ENCODE data around the gene WNT7A. TPM values are rescaled to one million over a fixed set of nuclear protein-coding genes. Genes with fewer than 3 reads are reported as not detected.

WNT7A gene
- total and polyA plus RNA-seq, 3 donors from 2014 or later = 1.1 to 3.3 (median 1.1) TPM

DNA sequence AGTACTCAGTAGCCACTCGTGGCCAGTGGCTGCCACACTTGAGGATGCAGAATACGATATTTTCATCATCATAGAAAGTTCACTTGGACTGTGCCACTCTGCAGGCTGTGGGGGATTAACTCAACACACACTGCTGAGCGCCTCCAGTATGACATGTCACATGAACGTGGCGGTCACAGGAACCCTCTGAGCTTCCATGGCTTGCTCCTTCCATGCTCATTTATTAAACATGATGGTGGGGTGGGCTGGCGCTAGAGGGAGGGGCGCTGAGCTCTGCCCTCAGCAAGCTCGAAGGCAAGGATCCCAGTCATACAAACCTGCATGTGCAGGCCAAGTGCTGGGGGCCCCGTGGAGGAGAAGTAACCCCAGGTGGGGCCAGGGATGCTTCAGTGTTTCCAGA is 85.5 kb downstream of the WNT7A start:
- H3K4me1 ChIP-seq = no peaks in the 10 kb centered on the region
- no peak overlapping the region for H3K27ac ChIP-seq
- H3K9me3 ChIP-seq = no peaks in the 10 kb centered on the region
- intact Hi-C loops (cut with DNase I; ENCODE audit: low total_unique reads) = no loop called here
- 92 to 94% methylated on average over 8 to 9 of the region's 9 CpGs for WGBS, 2 donors
- DNase-seq = no peak
- no peak overlapping the region for H3K4me3 ChIP-seq
- H3K36me3 ChIP-seq (ENCODE audit: low read depth, missing control alignments) = no peaks in the 10 kb centered on the region
- no peak for TF ChIP-seq CTCF (IDR thresholded peaks at IDR 0.05)
- no peak for TF ChIP-seq POLR2A (IDR thresholded peaks at IDR 0.05)
- no peaks in the 10 kb centered on the region for H3K27me3 ChIP-seq

DNA sequence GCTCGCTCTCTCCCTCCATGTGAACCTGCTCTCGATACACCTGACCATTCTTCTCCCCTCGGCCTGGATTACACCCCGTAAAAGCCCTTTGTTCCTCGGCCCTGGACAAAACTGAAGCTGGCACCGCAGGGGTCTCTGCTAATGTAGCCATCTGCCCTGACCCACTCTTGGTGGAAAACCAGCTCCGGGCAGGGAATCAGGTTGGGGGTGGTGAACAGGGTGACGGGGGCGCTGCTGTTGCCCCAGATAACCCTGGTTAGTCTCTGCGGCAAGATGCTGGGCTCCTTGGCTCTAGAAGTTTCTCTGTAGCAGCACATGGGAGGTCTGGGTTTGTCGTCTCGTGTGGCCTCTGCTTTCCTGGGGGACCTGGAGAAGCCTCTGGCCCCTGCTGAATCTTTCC is 86.4 kb downstream of the WNT7A start:
- intact Hi-C loops (cut with DNase I; ENCODE audit: low total_unique reads) = no loop called here
- no peak overlapping the region for H3K27ac ChIP-seq
- H3K9me3 ChIP-seq = no peaks in the 10 kb centered on the region
- no peak overlapping the region for H3K4me3 ChIP-seq
- 80 to 87% methylated on average over 12 of the region's 12 CpGs for WGBS, 2 donors
- H3K36me3 ChIP-seq (ENCODE audit: low read depth, missing control alignments) = no peaks in the 10 kb centered on the region
- DNase-seq = no peak
- no peaks in the 10 kb centered on the region for H3K4me1 ChIP-seq
- TF ChIP-seq POLR2A (IDR thresholded peaks at IDR 0.05) = no peak
- no peak for TF ChIP-seq CTCF (IDR thresholded peaks at IDR 0.05)
- no peaks in the 10 kb centered on the region for H3K27me3 ChIP-seq

DNA sequence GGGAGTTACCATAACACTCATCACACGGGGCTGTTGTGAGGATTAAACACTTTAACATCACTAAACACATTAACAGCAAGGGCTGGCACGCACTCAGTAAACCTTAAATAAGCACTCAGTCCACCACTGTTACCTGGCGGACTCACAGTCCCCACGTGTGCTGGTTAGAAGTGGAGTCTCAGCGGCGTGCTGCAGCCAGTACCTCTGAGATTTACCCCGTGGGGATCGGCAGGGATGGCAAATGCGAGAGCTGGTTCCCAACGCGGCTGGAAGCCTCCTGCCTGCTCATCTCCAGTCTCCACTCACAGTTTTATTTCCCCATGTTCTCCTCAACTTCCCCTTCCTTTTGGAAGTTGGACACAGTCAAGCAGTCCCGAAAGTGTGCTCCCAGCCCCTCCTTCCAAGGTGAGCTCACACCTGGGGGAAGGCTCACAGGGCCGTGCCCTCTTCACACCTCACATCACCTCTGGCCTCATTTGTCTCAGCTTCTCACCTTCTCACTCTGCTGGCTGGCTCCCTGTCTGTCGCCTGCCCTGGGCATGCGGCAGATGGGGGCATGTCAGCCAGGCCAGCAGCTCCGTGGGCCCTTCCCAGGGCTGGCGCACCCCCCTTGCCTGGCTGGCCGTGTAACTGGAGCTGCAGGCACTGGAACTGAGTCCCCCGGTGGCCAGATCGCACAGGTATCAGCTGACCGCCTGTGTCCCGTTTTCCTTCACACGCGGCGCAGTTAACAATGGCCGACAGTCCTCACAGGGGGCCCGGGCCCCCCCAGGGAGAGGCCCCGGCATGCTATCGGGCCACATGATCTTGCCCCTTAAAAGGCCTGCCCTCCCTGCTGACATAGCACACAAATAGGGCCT is 87.1 kb downstream of the WNT7A start:
- no peak for TF ChIP-seq CTCF (IDR thresholded peaks at IDR 0.05)
- TF ChIP-seq POLR2A (IDR thresholded peaks at IDR 0.05) = no peak
- no peak for DNase-seq
- H3K4me3 ChIP-seq = no peak overlapping the region
- no peaks in the 10 kb centered on the region for H3K9me3 ChIP-seq
- H3K4me1 ChIP-seq = no peaks in the 10 kb centered on the region
- no peaks in the 10 kb centered on the region for H3K36me3 ChIP-seq (ENCODE audit: low read depth, missing control alignments)
- whole genome bisulfite sequencing, 2 donors = 64 to 75% methylated on average over 23 to 29 of the region's 29 CpGs
- no peak overlapping the region for H3K27ac ChIP-seq
- H3K27me3 ChIP-seq = no peaks in the 10 kb centered on the region
- intact Hi-C loops (cut with DNase I; ENCODE audit: low total_unique reads) = no loop called here

DNA sequence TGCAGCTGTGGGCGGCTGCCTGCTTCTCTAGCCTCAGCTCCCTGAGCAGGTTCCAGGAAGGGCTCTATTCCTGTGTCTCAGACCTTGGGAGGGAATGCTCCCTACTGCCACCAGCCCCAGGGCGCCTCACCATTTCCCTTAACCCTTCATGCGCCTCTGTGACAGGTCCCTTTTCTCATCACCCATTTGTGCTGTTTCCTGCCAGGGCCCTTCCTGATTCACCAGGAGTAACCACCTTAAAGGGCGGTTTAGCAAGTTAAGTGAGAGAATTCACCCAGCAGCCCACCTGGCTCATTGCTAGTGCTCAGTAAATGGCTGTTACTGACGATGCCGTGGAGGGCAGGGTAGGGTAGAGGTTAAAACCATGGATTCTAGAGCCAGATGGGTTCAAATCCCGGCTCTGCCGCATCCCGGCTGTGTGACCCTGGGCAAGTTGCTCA is 87.8 kb downstream of the WNT7A start:
- Histone ChIP-seq H3K4me1 (no peaks in the 10 kb centered on the region), H3K4me3 (no peak overlapping the region), H3K36me3 (ENCODE audit: low read depth, missing control alignments) (no peaks in the 10 kb centered on the region), H3K9me3 (no peaks in the 10 kb centered on the region), H3K27ac (no peak overlapping the region), H3K27me3 (no peaks in the 10 kb centered on the region)
- intact Hi-C loops (cut with DNase I; ENCODE audit: low total_unique reads) = no loop called here
- 71% methylated on average over 8 to 9 of the region's 9 CpGs for WGBS, 2 donors
- TF ChIP-seq CTCF (IDR thresholded peaks at IDR 0.05) (no peak), POLR2A (IDR thresholded peaks at IDR 0.05) (no peak)
- no peak for DNase-seq
